Liver (tissue), 9 donors: ENCODE measurements around the gene SELENOF. TPM values are rescaled to one million over a fixed set of nuclear protein-coding genes. Genes with fewer than 3 reads are reported as not detected.

Source experiments
- DNase-seq: peaks from one replicate; pipeline ENCODE4 v3.0.0-alpha.2; 2017; ENCODE audit warnings: low spot score
- H3K27ac ChIP-seq, 2 donors: one replicate each; pipeline ENCODE4 v1.7.0; 2013; ENCODE audit warnings: inconsistent platforms in 2 of 2, low read length in 2 of 2, control low read depth in 1 of 2, low read depth in 1 of 2, mild to moderate bottlenecking in 1 of 2
- H3K27me3 ChIP-seq, 4 donors: one replicate each; pipeline versions ENCODE4 v1.6.1 to v1.7.0; 2013; ENCODE audit warnings: low read length in 3 of 4, inconsistent platforms in 1 of 4, mild to moderate bottlenecking in 1 of 4, moderate library complexity in 1 of 4; ENCODE audit not compliant: control insufficient read depth in 4 of 4, insufficient read depth in 4 of 4
- H3K36me3 ChIP-seq, 4 donors: one replicate each; pipeline versions ENCODE4 v1.6.1 to v1.7.0; 2013; ENCODE audit warnings: low read length in 3 of 4, mild to moderate bottlenecking in 3 of 4, low read depth in 1 of 4, moderate library complexity in 1 of 4; ENCODE audit not compliant: control insufficient read depth in 4 of 4, insufficient read depth in 3 of 4
- H3K4me1 ChIP-seq, 4 donors: one replicate each; pipeline versions ENCODE4 v1.6.1 to v1.7.0; 2013; ENCODE audit warnings: low read length in 3 of 4, mild to moderate bottlenecking in 3 of 4, moderate library complexity in 1 of 4; ENCODE audit not compliant: control insufficient read depth in 4 of 4, insufficient read depth in 4 of 4
- H3K4me3 ChIP-seq, 3 donors: one replicate each; pipeline versions ENCODE4 v1.6.1 to v1.7.0; 2013; ENCODE audit warnings: low read length in 3 of 3, control low read depth in 1 of 3, low read depth in 1 of 3, mild to moderate bottlenecking in 1 of 3
- H3K9ac ChIP-seq, 2 donors: one replicate each; pipeline ENCODE4 v1.7.0; 2013; ENCODE audit warnings: low read length in 2 of 2, mild to moderate bottlenecking in 2 of 2, moderate library complexity in 2 of 2, control low read depth in 1 of 2, low read depth in 1 of 2
- H3K9me3 ChIP-seq, 4 donors: one replicate each; pipeline versions ENCODE4 v1.6.1 to v1.7.0; 2013; ENCODE audit warnings: low read length in 3 of 4; ENCODE audit not compliant: control insufficient read depth in 4 of 4
- FOXA1 ChIP-seq: IDR thresholded peaks from 2 replicates; pipeline ENCODE4 v1.6.1; 2016; ENCODE audit warnings: antibody characterized with exemption
- FOXA2 ChIP-seq: IDR thresholded peaks from 2 replicates; pipeline ENCODE4 v1.6.1; 2016; ENCODE audit warnings: antibody characterized with exemption
- GABPA ChIP-seq, 2 donors: IDR thresholded peaks in 1 of 2; conservative IDR thresholded peaks in 1 of 2; 2 replicates each; pipeline ENCODE4 v1.6.1; 2016; ENCODE audit warnings: antibody characterized with exemption in 2 of 2, mild to moderate bottlenecking in 1 of 2, moderate library complexity in 1 of 2
- JUND ChIP-seq, 2 donors: IDR thresholded peaks; 2 replicates each; pipeline ENCODE4 v1.6.1; 2016; ENCODE audit warnings: antibody characterized with exemption in 2 of 2
- NR2F2 ChIP-seq: IDR thresholded peaks from 2 replicates; pipeline ENCODE4 v1.6.1; 2016; ENCODE audit warnings: antibody characterized with exemption
- RAD21 ChIP-seq, 2 donors: IDR thresholded peaks; 2 replicates each; pipeline ENCODE4 v1.6.1; 2016; ENCODE audit warnings: antibody characterized with exemption in 2 of 2, mild to moderate bottlenecking in 2 of 2
- RXRA ChIP-seq, 2 donors: IDR thresholded peaks; 2 replicates each; pipeline ENCODE4 v1.6.1; 2017 to 2018; ENCODE audit warnings: antibody characterized with exemption in 2 of 2, mild to moderate bottlenecking in 1 of 2
- SP1 ChIP-seq: IDR thresholded peaks from 2 replicates; pipeline ENCODE4 v1.6.1; 2018; ENCODE audit warnings: antibody characterized with exemption, mild to moderate bottlenecking
- TAF1 ChIP-seq: conservative IDR thresholded peaks from 2 replicates; pipeline ENCODE4 v1.6.1; 2016; ENCODE audit warnings: antibody characterized with exemption, mild to moderate bottlenecking
- YY1 ChIP-seq: IDR thresholded peaks from 2 replicates; pipeline ENCODE4 v1.6.1; 2016; ENCODE audit warnings: antibody characterized with exemption, mild to moderate bottlenecking
- WGBS: extraction: QIAGEN DNeasy Blood & Tissue Kit; methylation state at CpG from one replicate; pipeline ENCODE4 v1.1.7; 2013; 5-methylcytosine and 5-hydroxymethylcytosine counted together
- polyA plus RNA-seq, 2 donors: library from polyadenylated mRNA; stranded (reverse) in 1 of 2; unstranded in 1 of 2; fragments of 200-250 nt in 1 of 2; fragments of >200 nt in 1 of 2; fragmentation: Nextera tagmentation in 1 of 2; extraction: Ambion mirVana in 1 of 2; gene quantifications; one replicate each; pipeline versions ENCODE4 v1.2.1 to v1.2.3, GENCODE V29; 2013 to 2015
- total RNA-seq, 2 donors: library from RNA; depleted of rRNA; stranded (reverse); fragments of >200 nt; gene quantifications; one replicate each; pipeline ENCODE4 v1.2.3, GENCODE V29; 2014
- TF ChIP-seq, protein P1 (sequence below): IDR thresholded peaks from 2 replicates; pipeline ENCODE4 v1.6.1; 2016; ENCODE audit warnings: antibody characterized with exemption
- TF ChIP-seq, protein P2 (sequence below): IDR thresholded peaks from 2 replicates; pipeline ENCODE4 v1.6.1; 2016; ENCODE audit warnings: antibody characterized with exemption
- TF ChIP-seq, protein P3 (sequence below): fragments of 150-350 bp; IDR thresholded peaks from 2 replicates; pipeline ENCODE4 v1.5.1; 2017; ENCODE audit warnings: improper control_type of control experiment, low read depth, low read length; ENCODE audit not compliant: missing input control
- TF ChIP-seq, protein P4 (sequence below): IDR thresholded peaks from 2 replicates; pipeline ENCODE4 v1.6.1; 2016; ENCODE audit warnings: antibody characterized with exemption, mild to moderate bottlenecking
- TF ChIP-seq, protein P5 (sequence below): IDR thresholded peaks from 2 replicates; pipeline ENCODE4 v1.6.1; 2016; ENCODE audit warnings: antibody characterized with exemption
- donor health status: healthy.
- donor health status: healthy.
- donor health status: healthy.
- donor health status: healthy.
- donor health status: healthy.

Gene SELENOF
- total and polyA plus RNA-seq, 4 donors: 80.4 to 143 (median 99.7) TPM

DNA sequence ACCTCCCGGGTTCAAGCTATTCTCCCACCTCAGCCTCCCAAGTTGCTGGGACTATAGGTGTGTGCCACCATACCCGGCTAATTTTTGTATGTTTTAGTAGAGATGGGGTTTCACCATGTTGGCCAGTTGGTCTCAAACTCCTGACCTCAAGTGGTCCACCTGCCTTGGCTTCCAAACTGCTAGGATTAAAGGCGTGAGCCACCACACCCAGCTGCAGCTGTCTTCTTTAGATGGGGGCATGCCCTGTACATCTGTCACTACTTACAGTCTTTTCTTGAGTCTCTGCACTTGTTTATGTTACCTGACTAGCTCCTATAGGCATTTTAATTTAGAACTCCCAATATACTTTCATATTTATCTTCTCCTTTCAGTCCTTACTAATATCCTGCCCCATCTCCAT, 64.2 kb downstream of the SELENOF start:
- Histone ChIP-seq H3K27ac (no peak overlapping the region), H3K9ac (no peak overlapping the region), H3K9me3 (no peaks in the 10 kb centered on the region), H3K36me3 (no peaks in the 10 kb centered on the region), H3K4me1 (peaks cover 0 to 7% (median 4%) of the 10 kb centered on the region in 4 donors), H3K27me3 (no peaks in the 10 kb centered on the region), H3K4me3 (no peak overlapping the region)
- TF ChIP-seq GABPA (IDR thresholded peaks at IDR 0.05 in 1 of 2, conservative IDR thresholded peaks at IDR 0.05 in 1 of 2) (no peak), YY1 (no peak), FOXA2 (no peak), JUND (IDR thresholded peaks at IDR 0.05) (no peak), RXRA (IDR thresholded peaks at IDR 0.05) (no peak), FOXA1 (no peak), RAD21 (IDR thresholded peaks at IDR 0.05) (no peak), NR2F2 (no peak), TAF1 (no peak)
- TF ChIP-seq, protein P1, sequence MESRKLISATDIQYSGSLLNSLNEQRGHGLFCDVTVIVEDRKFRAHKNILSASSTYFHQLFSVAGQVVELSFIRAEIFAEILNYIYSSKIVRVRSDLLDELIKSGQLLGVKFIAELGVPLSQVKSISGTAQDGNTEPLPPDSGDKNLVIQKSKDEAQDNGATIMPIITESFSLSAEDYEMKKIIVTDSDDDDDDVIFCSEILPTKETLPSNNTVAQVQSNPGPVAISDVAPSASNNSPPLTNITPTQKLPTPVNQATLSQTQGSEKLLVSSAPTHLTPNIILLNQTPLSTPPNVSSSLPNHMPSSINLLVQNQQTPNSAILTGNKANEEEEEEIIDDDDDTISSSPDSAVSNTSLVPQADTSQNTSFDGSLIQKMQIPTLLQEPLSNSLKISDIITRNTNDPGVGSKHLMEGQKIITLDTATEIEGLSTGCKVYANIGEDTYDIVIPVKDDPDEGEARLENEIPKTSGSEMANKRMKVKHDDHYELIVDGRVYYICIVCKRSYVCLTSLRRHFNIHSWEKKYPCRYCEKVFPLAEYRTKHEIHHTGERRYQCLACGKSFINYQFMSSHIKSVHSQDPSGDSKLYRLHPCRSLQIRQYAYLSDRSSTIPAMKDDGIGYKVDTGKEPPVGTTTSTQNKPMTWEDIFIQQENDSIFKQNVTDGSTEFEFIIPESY: no peak
- TF ChIP-seq, protein P2, sequence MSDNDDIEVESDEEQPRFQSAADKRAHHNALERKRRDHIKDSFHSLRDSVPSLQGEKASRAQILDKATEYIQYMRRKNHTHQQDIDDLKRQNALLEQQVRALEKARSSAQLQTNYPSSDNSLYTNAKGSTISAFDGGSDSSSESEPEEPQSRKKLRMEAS: no peak
- TF ChIP-seq, protein P3, sequence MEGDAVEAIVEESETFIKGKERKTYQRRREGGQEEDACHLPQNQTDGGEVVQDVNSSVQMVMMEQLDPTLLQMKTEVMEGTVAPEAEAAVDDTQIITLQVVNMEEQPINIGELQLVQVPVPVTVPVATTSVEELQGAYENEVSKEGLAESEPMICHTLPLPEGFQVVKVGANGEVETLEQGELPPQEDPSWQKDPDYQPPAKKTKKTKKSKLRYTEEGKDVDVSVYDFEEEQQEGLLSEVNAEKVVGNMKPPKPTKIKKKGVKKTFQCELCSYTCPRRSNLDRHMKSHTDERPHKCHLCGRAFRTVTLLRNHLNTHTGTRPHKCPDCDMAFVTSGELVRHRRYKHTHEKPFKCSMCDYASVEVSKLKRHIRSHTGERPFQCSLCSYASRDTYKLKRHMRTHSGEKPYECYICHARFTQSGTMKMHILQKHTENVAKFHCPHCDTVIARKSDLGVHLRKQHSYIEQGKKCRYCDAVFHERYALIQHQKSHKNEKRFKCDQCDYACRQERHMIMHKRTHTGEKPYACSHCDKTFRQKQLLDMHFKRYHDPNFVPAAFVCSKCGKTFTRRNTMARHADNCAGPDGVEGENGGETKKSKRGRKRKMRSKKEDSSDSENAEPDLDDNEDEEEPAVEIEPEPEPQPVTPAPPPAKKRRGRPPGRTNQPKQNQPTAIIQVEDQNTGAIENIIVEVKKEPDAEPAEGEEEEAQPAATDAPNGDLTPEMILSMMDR: no peak
- 95% methylated on average over 3 of the region's 3 CpGs for WGBS
- DNase-seq: no peak

DNA sequence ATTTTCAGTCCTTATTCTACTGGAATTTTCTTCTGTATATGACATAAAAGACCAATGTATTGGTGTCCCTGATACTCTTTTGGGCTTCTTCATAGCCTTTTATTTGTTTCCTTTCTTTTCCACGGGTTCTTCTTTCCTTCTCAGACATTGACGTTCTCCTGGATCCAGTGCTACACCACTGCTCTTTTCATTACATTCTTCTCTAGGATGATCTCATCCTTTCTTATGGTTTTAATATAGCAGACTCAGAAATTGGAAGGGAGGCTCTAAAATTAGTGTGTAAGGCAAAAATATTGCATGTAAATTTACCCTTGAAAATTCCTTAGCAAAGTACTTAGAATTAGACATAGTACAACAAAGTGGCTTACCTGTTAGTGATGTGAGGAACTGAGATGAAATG, 65.3 kb downstream of the SELENOF start:
- Histone ChIP-seq H3K27ac (no peak overlapping the region), H3K4me1 (peaks cover 0 to 7% (median 4%) of the 10 kb centered on the region in 4 donors), H3K36me3 (no peaks in the 10 kb centered on the region), H3K4me3 (no peak overlapping the region), H3K9ac (no peak overlapping the region), H3K9me3 (no peaks in the 10 kb centered on the region), H3K27me3 (no peaks in the 10 kb centered on the region)
- WGBS: 96% methylated on average over 2 of the region's 2 CpGs
- no peak for DNase-seq
- TF ChIP-seq, protein P4, sequence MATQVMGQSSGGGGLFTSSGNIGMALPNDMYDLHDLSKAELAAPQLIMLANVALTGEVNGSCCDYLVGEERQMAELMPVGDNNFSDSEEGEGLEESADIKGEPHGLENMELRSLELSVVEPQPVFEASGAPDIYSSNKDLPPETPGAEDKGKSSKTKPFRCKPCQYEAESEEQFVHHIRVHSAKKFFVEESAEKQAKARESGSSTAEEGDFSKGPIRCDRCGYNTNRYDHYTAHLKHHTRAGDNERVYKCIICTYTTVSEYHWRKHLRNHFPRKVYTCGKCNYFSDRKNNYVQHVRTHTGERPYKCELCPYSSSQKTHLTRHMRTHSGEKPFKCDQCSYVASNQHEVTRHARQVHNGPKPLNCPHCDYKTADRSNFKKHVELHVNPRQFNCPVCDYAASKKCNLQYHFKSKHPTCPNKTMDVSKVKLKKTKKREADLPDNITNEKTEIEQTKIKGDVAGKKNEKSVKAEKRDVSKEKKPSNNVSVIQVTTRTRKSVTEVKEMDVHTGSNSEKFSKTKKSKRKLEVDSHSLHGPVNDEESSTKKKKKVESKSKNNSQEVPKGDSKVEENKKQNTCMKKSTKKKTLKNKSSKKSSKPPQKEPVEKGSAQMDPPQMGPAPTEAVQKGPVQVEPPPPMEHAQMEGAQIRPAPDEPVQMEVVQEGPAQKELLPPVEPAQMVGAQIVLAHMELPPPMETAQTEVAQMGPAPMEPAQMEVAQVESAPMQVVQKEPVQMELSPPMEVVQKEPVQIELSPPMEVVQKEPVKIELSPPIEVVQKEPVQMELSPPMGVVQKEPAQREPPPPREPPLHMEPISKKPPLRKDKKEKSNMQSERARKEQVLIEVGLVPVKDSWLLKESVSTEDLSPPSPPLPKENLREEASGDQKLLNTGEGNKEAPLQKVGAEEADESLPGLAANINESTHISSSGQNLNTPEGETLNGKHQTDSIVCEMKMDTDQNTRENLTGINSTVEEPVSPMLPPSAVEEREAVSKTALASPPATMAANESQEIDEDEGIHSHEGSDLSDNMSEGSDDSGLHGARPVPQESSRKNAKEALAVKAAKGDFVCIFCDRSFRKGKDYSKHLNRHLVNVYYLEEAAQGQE: no peak
- TF ChIP-seq NR2F2 (no peak), GABPA (IDR thresholded peaks at IDR 0.05 in 1 of 2, conservative IDR thresholded peaks at IDR 0.05 in 1 of 2) (no peak), FOXA2 (no peak), SP1 (no peak), RXRA (IDR thresholded peaks at IDR 0.05) (no peak), JUND (IDR thresholded peaks at IDR 0.05) (no peak)
- TF ChIP-seq, protein P5, sequence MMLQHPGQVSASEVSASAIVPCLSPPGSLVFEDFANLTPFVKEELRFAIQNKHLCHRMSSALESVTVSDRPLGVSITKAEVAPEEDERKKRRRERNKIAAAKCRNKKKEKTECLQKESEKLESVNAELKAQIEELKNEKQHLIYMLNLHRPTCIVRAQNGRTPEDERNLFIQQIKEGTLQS: no peak
- TF ChIP-seq, protein P1: no peak
- TF ChIP-seq, protein P2: no peak
- TF ChIP-seq, protein P3: no peak
